GM18868 (cell line): ENCODE data around the gene FLOT2.
"Not testable (repeated sequence)": the region's sequence is repeated elsewhere in the genome, so short reads cannot be mapped to it uniquely, and the experiment has no call there.

Experiments
- ATAC-seq: cut with Tn5 transposase; IDR thresholded peaks from one replicate; pipeline ENCODE4 v1.9.1; 2021; ENCODE audit warnings: mild to moderate bottlenecking, moderate library complexity; ENCODE audit not compliant: unreplicated experiment

The FLOT2 gene

GRCh38 chr17:28896884-28897768, at the start of gene FLOT2:
Gene FLOT2, minus strand, starts transcription at chr17:28897733. Its CDS starts 159 bp downstream, at chr17:28897574.
- no peak for ATAC-seq

GRCh38 chr17:28946239-28946638, 48.7 kb upstream of the FLOT2 start:
- no peak for ATAC-seq

DNA sequence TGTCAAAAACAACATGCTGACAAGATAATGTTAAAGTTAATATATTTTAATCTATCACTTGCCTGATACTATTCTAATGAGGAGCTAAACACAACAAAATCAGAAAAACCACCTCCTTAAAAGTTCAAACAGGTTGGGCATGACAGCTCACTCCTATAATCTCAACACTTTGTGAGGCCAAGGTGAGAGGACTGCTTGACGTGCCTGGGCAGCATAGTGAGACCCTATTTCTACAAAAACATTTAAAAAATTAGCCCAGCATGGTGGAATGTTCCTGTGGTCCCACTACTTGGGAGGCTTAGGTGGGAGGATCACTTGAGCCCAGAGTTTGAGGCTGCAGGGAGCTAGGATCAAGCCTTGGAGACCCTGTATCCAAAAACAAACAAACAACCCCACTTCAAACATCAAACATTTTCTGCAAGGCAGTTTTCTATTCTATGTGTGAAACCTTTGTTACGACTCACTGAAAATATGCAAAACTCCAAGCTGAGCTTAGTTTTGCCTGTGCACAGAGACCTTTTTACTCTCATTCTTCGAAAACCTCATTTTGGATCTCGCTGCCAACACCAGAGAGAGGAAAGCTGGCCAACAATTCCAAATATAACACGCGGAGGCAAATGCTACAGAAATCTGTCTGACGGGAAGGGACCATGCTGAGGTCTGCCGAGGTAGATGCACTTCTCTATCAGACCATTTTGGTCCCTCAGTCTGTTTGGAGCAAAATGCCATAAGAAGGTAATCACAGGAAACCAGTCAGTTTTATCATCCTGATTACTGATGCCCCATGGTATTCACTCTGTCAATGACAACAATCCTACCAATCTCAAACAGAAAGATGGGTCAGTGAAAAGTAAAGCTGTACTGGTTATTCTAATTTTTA, 47.6 kb upstream of the FLOT2 start:
- no peak for ATAC-seq

GRCh38 chr17:28944343-28944742, 46.8 kb upstream of the FLOT2 start:
- no peak for ATAC-seq

GRCh38 chr17:28942925-28943324, 45.4 kb upstream of the FLOT2 start:
- no peak for ATAC-seq

DNA sequence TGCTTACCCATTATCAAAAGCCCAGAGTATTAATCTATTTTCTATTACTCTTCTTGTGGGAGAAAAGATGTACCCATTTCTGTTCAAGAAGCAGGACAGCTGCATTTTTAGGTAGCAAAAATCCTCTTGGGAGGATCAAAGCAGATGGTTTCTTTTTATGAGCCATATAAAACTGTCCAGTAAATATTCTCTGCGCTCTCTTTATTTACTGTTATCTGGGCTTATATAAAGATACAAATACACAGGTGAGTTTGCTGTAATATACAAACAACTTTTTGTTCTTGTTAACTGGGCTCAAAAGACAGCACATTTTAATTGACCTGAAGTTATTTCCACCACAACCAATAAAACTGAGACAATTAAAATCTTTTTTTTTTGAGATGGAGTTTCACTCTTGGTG, 43.7 kb upstream of the FLOT2 start:
- no peak for ATAC-seq

GRCh38 chr17:28940675-28941074, 43.1 kb upstream of the FLOT2 start:
- no peak for ATAC-seq

GRCh38 chr17:28940142-28940541, 42.6 kb upstream of the FLOT2 start:
- no peak for ATAC-seq

DNA sequence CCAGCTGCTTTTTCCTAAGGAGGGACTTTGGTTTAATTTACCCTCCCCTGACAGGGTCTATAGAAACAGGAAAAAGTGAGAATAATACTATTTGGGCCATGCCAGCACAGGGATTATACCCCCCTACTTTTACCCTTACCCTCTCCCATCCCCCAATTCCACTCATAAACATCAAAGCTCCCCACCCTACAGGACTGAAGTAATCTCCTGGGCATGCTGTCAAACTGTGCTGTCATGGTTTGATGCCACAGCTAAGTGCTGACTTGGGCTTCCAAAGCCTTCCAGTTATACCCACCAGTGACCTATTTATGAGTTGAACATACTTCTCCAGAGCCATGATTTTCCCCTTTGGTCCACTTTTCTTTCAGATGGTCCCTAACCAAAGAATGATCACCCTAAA, 41.0 kb upstream of the FLOT2 start:
- ATAC-seq = no peak

DNA sequence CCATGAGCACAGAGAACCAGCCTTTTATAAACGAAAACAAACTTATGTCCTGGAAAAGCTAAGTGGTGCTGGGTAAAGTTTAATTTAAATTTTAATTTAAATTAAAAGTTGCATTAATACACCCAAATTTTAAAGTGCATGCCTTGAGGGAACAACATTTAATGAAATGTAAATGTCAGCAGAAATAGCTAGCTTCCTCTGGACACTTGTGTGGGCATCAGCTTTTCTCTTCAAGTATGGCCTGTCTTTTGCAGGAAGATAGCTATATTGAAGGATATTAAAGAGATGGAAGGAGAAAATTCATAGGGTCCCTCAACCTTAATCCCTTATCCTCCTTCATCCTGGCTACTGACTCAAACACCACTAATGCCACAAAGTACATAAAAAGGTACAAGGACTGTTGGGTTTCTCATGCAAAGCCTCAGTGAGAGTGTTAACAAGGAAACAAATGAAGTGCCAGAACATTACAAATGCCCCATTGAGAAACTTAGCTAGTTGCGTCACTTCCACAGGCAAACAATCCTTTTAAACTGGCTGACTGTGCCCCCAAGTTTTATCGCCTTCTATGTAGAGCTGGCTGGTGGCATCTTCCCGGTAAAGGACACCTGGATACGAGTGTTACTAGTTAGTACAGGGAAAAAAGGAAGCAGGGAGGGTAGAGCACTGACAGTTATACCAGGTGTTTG, 39.7 kb upstream of the FLOT2 start:
- no peak for ATAC-seq

GRCh38 chr17:28935744-28936460, 38.4 kb upstream of the FLOT2 start:
- no peak for ATAC-seq

- ATAC-seq = not testable (repeated sequence)
Measured at GRCh38 chr17:28934508-28934907, 37.0 kb upstream of the FLOT2 start.

- ATAC-seq = no peak
Measured at GRCh38 chr17:28929787-28930186, 32.3 kb upstream of the FLOT2 start.

DNA sequence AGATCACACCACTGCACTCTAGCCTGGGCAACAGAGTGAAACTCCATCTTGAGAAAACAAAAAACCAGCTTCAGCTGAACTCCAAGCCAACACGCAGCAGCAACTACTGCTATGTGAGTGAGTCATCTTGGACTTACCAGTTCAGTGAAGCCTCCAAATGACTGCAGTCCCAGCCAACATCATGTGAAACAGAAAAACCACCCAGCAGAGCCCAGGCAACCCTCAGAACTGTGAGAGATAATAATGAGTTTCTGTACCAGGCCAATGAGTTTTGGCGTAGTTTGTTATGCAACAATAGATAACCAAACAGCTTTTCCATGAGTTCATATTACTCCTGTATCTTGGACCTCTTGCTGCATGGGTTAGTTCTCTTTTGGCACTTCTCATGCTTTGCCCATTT, 30.5 kb upstream of the FLOT2 start:
- no peak for ATAC-seq

DNA sequence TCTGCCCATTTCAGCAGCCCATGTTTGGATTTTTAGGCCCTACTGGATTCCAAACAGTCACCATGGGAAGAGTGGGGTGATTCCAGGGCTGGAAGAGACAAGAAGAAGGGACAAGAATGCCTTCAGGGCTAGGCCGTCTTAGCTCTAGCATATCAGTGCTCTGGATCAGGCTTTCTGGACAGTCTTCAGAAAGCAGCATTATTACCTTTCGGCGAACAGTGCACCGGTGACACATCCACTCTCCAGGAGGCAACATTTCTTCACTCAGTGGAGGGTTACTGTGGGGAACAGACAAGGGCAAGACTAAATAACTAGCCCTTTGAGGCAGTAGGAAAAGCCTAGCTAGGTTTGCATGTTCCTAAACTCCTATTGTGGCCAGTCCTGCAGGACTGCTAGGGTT, 29.3 kb upstream of the FLOT2 start:
- ATAC-seq = no peak

DNA sequence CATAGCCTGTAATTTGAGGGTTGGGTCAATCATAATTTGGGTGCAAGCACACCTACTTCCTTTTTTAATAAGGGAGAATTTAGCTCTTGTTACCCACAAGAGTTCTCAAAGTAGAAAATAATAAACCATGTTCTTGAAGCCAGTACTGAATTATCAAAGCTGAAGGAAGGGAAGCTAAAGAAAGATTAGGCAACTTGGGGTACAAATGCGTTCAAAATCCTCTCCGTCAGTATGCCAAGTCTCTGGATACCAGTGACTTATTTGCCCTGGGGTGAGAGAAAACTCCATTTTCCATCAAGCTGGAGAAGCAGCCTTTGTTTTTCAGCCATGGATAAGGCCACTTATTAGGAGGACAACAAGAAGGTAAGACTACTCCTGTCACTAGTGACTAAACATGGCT, 28.8 kb upstream of the FLOT2 start:
- ATAC-seq = no peak

DNA sequence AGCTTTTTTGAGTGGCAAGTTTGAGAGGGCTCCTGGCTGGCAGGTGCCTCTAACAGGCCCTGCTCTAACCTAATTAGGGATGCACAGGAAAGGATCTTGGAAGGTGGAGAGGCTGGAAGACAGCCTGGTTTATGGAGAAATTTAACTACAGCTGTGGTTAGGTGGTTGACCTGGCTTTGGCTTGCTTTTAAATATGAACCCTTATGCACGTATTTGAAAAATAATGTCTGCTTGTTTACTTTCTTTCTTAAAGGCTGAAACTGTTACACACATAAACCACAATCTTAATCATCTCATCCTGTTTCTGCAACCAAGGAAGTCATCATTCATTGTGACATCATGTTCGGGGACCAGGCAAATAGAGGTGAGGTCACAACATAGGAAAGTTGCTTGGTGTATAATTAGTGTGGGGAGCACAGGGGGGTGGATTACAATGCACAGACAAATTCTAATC, 28.4 kb upstream of the FLOT2 start:
- no peak for ATAC-seq

GRCh38 chr17:28920201-28920600, 22.7 kb upstream of the FLOT2 start:
- no peak for ATAC-seq

DNA sequence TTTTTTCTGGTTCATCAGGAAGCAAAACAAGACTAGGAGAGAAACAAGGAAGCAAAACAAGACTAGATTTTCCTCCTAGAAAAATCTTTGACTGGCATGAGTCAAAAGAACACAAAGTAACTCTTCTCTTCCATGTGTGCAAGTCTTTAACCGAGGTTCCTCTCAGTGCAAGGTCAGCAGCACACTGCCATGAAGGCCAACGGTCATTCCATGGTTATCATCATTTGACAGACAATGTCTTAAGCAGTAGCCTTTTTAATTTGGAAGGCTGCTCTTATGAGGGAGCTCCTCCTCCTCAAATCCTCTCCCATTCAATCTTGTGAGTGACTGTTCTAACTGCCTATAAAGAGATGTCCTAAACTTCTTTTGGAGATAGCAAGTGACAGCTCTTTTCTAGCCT, 20.8 kb upstream of the FLOT2 start:
- no peak for ATAC-seq

GRCh38 chr17:28917465-28917864, 19.9 kb upstream of the FLOT2 start:
- ATAC-seq = no peak

GRCh38 chr17:28917029-28917428, 19.5 kb upstream of the FLOT2 start:
- no peak for ATAC-seq
